GM19468 (cell line): ENCODE results near the gene C6orf136.
"Not testable (repeated sequence)": the region's sequence is repeated elsewhere in the genome, so short reads cannot be mapped to it uniquely, and the experiment has no call there.

ENCODE experiments used
- ATAC-seq: cut with Tn5 transposase; IDR thresholded peaks from one replicate; pipeline ENCODE4 v1.9.1; 2021; ENCODE audit warnings: mild to moderate bottlenecking, moderate library complexity, moderate number of reproducible peaks; ENCODE audit not compliant: unreplicated experiment; ENCODE audit errors: extremely low read depth

Gene C6orf136

GRCh38 chr6:30646450-30647241 lies at the start of gene C6orf136:
C6orf136 (plus strand) TSS chr6:30647133; CDS start chr6:30647232, 99 bp downstream.
- peak; percentile 42 for ATAC-seq

DNA sequence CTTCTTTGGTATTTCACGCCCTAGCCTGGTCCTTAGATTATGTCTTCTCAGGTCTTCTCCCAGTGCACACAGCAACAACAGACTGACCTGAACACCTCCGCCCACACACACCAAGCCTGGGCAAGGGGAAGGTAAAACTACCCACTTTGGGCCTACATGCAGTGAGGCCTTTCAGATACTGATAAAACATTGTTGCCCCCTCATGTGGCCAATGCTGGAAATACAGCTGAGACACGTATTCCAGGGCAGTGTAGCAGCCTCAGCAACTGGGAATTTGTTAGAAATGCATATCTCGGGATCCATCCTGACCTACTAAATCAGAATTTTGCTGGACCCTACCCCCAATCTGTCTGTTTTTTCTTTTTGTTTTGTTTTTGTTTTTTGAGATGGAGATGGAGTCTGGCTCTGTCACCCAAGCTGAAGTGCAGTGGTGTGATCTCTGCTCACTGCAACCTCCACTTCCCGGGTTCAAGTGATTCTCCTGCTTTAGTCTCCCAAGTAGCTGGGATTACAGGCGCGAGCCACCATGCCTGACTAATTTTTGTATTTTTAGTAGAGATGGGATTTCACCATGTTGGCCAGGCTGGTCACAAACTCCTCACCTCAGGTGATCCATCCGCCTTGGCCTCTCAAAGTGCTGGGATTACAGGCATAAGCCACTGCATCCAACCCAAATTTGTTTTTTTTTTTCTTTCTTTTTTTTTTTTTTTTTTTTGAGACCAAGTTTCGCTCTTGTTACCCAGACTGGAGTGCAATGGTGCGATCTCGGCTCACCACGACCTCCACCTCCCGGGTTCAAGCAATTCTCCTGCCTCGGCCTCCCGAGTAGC lies 49.4 kb upstream of the C6orf136 start:
- ATAC-seq: not testable (repeated sequence)

GRCh38 chr6:30598912-30599624 lies 47.9 kb upstream of the C6orf136 start:
- no peak for ATAC-seq

- no peak for ATAC-seq
These were observed 47.2 kb upstream of the C6orf136 start for GRCh38 chr6:30599625-30600324.

DNA sequence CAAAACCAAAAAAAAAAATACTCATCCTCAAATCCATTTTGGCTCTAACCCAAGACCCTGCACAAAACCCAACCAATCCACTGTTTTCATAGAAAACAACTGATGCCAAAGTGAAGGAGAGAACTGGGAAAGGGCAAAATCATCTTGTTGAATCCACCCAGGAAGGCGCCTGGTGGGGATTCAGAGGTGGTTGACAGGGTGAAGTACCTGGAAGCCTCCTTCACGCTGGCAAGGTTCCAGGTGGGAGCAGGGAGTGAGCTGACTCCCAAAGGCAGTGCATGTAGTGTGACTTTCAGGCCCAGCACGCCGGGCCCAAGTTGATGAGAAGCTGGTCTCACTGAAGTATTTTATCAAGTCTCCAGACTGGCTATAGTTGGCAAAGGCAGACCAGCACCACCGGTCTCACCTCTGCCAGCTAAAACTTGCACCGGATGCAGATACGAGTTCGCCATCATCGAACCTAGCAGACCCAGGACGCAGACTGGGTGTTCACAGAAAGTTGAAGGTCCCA lies 46.4 kb upstream of the C6orf136 start:
- no peak for ATAC-seq

GRCh38 chr6:30601436-30601814 lies 45.5 kb upstream of the C6orf136 start:
- no peak for ATAC-seq

DNA sequence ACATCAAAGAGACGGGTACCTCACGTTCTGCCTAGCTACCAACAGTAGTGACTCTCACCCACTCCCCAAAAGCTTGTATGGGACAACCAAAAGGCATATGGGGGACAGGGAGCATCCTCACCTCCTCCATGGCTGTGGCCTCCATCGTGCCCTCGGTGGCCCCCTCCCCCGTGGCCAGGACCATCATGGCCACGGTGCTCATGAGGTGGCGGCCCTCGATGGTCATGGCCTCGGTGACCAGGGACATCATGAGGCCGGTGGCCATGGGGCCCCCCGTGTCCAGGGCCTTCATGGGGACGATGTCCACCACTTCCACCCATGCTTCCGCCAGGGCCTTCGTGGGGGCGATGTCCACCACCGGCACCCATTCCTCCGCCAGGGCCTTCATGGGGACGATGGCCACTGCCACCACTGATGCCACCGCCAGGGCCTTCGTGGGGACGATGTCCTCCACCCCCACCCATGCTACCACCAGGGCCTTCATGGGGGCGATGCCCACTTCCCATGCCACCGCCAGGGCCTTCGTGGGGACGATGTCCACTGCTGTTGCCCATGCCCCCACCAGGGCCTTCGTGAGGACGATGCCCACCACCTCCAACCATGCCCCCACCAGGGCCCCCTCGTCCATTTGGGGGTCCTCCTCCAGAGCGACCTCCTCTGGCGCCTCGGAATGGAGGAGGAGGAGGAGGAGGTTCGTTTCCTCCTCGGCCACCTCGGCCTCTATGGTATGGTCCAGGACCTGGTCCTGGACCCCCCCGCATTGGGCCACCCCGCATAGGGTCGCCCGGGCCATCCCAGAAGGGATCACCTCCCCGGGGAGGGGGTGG lies 44.9 kb upstream of the C6orf136 start:
- ATAC-seq: no peak

- ATAC-seq: no peak
These were observed 43.0 kb upstream of the C6orf136 start for GRCh38 chr6:30603961-30604360.

DNA sequence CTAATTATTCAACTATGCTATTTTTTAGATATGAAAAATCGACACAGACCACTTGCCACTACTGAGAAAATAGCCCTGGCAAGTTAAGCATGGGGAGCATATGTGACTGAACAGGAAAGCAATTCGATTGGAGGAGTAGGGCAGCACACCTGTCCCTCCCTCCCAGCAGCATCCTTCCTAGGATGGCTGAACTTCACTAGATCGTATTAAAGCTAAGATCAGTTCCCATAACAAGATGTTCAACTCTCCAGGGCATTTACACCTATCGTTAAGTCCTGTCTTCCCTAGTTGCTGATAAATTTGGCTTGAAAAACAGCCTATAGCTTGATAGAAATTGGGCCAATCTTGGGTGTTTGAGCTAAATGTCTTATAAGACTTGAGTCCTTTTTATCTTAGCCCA lies 36.9 kb upstream of the C6orf136 start:
- ATAC-seq: no peak

- no peak for ATAC-seq
These were observed 35.6 kb upstream of the C6orf136 start for GRCh38 chr6:30611150-30611855.

DNA sequence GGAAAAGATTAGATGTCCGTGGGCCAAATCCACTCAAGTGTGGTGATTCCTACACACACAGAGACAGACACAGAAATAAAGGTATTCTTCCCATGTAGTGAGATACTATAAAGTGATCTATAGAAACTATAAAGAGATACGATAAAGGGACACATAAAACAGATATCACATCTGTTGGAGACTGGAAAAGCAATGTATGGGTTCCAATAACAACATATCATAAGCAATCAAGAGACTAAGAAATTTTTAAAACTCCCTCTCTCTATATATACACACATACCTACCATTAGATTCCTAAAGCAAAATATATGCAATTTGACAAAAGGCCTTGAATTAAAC lies 35.1 kb upstream of the C6orf136 start:
- no peak for ATAC-seq

GRCh38 chr6:30612213-30612612 lies 34.7 kb upstream of the C6orf136 start:
- ATAC-seq: no peak

DNA sequence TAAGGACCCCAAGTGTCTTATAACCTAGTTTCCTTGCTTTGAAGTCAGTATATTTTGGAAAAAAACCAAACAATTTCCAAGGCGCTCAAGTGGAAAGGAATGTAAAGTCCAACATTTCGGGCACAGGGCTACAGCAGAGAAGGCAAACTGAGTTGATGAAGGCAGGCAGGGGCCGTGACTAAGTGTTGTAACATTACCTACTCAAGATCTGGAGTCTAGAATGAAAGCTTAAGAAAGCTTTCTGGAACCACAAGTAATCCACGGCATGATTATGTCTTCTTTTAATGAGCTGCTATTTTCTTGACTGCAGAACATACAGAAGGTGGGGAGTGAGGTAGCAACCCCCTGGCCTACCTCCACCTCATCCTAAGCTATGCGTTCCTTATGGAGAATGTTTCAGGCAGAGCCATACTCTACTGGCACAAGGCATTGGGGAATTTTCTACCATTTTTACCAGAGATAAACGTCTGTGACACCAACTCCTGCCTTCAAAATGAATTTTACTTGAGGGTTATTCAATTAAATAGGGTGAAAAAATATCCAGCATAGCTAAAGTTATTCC lies 34.2 kb upstream of the C6orf136 start:
- no peak for ATAC-seq

DNA sequence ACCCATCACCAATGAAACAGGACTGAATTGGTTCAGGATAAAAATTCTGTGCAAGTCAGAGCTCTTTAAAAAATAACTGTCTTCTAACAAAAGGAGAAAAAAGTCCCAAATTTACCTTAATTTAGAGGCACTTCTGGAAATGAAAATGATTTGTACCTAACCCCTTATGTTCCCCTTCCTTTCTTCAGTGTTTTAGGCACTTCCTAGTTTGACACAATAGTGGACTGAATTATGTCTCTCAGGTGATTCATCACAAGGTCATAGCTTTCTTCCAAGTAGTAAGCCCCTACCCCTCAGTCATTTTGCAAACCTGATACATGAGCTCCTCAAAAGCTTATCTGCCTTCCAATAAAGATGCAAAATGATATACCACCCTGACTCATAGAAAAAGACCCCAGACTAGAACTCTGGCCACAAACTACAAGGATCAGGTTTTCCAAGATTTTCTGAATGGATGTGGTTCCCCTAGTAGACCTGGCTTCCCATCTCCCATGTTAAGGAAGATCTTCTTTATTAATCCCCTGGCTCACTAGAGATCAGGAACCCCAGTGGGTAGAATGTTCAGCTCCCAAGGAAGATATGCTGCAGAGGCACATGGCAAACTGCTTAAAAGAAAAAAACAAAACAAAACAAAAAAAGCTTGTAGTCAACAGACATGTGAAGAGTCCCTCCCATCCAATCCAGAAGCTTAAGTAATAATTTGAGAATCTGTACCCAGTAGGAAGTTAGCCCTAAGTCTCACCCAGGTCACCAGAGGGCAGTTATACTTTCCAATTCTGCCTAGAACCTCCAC lies 33.5 kb upstream of the C6orf136 start:
- ATAC-seq: no peak

- ATAC-seq: no peak
These were observed 32.7 kb upstream of the C6orf136 start for GRCh38 chr6:30614044-30614842.

DNA sequence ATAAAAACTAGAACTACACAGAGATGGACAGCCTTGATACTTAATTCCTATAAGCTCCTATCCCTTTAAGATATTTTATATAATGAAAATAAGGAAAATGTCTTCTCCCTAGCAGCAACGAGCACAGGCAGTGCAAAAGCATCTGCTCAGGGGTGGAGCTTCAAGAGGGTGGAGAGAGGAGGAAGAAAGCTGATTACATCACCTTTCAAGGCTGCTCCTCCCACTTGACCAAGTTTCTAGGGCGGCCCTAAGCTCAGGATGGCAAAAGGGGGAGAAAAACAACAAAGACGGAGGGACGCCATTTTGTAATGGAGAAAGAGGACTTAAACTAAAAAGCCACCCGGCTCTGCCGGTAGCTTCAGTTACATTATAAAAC lies 32.1 kb upstream of the C6orf136 start:
- no peak for ATAC-seq
